Keratinocyte (primary cell): ENCODE measurements around the gene PAQR7.

ENCODE experiments used
- CTCF ChIP-seq, 3 experiments: IDR thresholded peaks in 1 of 3; conservative IDR thresholded peaks in 1 of 3; optimal IDR thresholded peaks in 1 of 3; 2 replicates in 2 of 3; 3 replicates in 1 of 3; pipeline versions ENCODE3 to v1.5.1; 2011; ENCODE audit warnings: low read length in 3 of 3, mild to moderate bottlenecking in 3 of 3, moderate library complexity in 2 of 3, control low read depth in 1 of 3, inconsistent platforms in 1 of 3; ENCODE audit not compliant: insufficient read depth in 2 of 3; ENCODE audit errors: extremely low read depth in 1 of 3
- EZH2 ChIP-seq: IDR thresholded peaks from one replicate; pipeline ENCODE4 v1.6.1; 2012; ENCODE audit warnings: inconsistent platforms, mild to moderate bottlenecking, low read length, moderate library complexity

GRCh38 chr1:25834894-25835293 is 40.6 kb downstream of the PAQR7 start:
- no peak for TF ChIP-seq CTCF (optimal IDR thresholded peaks at IDR 0.05 in 1 of 3, IDR thresholded peaks at IDR 0.05 in 1 of 3, conservative IDR thresholded peaks at IDR 0.05 in 1 of 3; ENCODE audit: extremely low read depth in 1 of 3, insufficient read depth in 2 of 3, low read length in 3 of 3)
- no peak for TF ChIP-seq EZH2
